Left ventricle myocardium inferior (tissue), 1 donor: ENCODE results near the gene DHDH. TPM values are rescaled to one million over a fixed set of nuclear protein-coding genes. Genes with fewer than 3 reads are reported as not detected.
"Not testable (repeated sequence)": the region's sequence is repeated elsewhere in the genome, so short reads cannot be mapped to it uniquely, and the experiment has no call there.

Experiments
- DNase-seq: peaks from one replicate; pipeline ENCODE4 v3.0.0-alpha.2; 2020
- H3K27ac ChIP-seq: fragments of 200-600 bp; replicated peaks from 2 replicates; pipeline ENCODE4 v1.8.0; 2021
- H3K27me3 ChIP-seq: fragments of 200-600 bp; 2 replicates; pipeline ENCODE4 v1.8.0; 2021; ENCODE audit warnings: low read depth
- H3K36me3 ChIP-seq: fragments of 200-600 bp; 2 replicates; pipeline ENCODE4 v1.8.0; 2021
- H3K4me1 ChIP-seq: fragments of 200-600 bp; 2 replicates; pipeline ENCODE4 v1.8.0; 2021
- H3K4me3 ChIP-seq: fragments of 200-600 bp; 2 replicates; pipeline ENCODE4 v1.8.0; 2021; ENCODE audit warnings: mild to moderate bottlenecking, moderate library complexity
- H3K9me3 ChIP-seq: fragments of 200-600 bp; replicated peaks from 2 replicates; pipeline ENCODE4 v1.8.0; 2021
- intact Hi-C: fragments of 100-400 bp; cut with micrococcal nuclease; formaldehyde crosslinking; loops from one replicate; pipeline ENCODE4 v1.11.0; 2022
- total RNA-seq: library from RNA; stranded (reverse); fragmentation: NEBNext Ultra II Directional; extraction: Animal tissue kit (Norgen Biotek cat#: 25700); gene quantifications from one replicate; pipeline ENCODE4 v1.2.1, GENCODE V29; 2021
- TF ChIP-seq, protein P1 (sequence below): fragments of 200-600 bp; IDR thresholded peaks from 2 replicates; pipeline ENCODE4 v1.8.0; 2021; ENCODE audit warnings: antibody characterized with exemption, mild to moderate bottlenecking, borderline replicate concordance
- donor health status: DM: no; HTN: yes; CAD: no; lungs with severe emphysema.

Gene DHDH
- total RNA-seq, 1 donor from 2014 or later: not detected

DNA sequence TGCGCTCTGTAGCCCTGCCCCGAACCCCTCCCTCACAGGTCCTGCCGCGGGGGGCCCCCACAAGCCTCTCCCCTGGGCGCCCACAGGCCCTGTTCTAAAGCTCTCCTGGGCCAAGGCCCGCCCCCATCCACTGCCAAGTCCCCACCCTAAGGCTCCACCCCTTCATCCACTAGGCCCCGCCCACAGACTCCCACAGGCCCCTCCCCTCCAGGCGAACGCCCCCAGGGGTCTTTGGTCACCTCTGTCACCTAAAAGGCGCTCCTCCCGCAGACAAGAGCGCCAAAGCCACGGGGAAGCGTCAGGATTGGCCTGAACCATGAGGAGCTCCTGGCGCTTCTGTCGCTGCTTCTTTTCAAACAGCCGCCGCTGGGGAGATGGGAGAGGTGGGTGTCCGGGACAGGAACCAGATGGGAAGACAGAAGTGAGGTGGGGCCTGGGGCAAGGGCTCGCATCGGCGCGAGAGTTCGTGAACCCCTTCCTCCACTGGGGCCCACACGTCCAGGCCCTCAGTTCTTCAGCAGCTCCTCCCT lies 37.2 kb upstream of the DHDH start:
- H3K4me3 ChIP-seq: peak overlapping the region; percentile 67
- H3K36me3 ChIP-seq: no peaks in the 10 kb centered on the region
- TF ChIP-seq, protein P1, sequence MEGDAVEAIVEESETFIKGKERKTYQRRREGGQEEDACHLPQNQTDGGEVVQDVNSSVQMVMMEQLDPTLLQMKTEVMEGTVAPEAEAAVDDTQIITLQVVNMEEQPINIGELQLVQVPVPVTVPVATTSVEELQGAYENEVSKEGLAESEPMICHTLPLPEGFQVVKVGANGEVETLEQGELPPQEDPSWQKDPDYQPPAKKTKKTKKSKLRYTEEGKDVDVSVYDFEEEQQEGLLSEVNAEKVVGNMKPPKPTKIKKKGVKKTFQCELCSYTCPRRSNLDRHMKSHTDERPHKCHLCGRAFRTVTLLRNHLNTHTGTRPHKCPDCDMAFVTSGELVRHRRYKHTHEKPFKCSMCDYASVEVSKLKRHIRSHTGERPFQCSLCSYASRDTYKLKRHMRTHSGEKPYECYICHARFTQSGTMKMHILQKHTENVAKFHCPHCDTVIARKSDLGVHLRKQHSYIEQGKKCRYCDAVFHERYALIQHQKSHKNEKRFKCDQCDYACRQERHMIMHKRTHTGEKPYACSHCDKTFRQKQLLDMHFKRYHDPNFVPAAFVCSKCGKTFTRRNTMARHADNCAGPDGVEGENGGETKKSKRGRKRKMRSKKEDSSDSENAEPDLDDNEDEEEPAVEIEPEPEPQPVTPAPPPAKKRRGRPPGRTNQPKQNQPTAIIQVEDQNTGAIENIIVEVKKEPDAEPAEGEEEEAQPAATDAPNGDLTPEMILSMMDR: no peak
- no peaks in the 10 kb centered on the region for H3K27me3 ChIP-seq
- DNase-seq: peak; percentile 65
- peak overlapping the region; percentile 65 for H3K27ac ChIP-seq
- H3K9me3 ChIP-seq: no peaks in the 10 kb centered on the region
- H3K4me1 ChIP-seq: peaks cover 36% of the 10 kb centered on the region
- intact Hi-C loops: no loop called here

DNA sequence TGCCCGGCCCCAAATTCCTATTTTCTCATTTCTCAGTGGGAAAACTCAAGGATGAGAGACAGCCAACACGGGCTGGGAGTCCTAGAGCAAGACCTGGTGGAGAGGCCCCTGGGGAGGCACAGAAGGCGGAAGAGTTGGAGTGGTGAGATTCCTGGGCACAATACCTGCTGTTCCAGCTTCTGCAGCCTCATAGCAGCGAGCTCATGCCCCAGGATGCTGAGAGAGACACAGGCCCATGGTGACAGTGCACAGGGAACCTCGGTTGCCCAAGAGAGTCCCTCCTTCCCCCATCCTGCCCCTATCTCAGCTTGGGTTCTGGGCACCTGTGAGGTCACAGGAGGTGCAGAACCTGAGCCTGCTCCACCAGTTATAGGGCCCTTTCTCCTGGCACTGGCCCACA lies 36.3 kb upstream of the DHDH start:
- DNase-seq: no peak
- H3K27me3 ChIP-seq: no peaks in the 10 kb centered on the region
- TF ChIP-seq, protein P1: no peak
- no peak overlapping the region for H3K4me3 ChIP-seq
- peaks cover 8% of the 10 kb centered on the region for H3K36me3 ChIP-seq
- intact Hi-C loops: no loop called here
- no peak overlapping the region for H3K27ac ChIP-seq
- no peaks in the 10 kb centered on the region for H3K9me3 ChIP-seq
- peaks cover 46% of the 10 kb centered on the region for H3K4me1 ChIP-seq

DNA sequence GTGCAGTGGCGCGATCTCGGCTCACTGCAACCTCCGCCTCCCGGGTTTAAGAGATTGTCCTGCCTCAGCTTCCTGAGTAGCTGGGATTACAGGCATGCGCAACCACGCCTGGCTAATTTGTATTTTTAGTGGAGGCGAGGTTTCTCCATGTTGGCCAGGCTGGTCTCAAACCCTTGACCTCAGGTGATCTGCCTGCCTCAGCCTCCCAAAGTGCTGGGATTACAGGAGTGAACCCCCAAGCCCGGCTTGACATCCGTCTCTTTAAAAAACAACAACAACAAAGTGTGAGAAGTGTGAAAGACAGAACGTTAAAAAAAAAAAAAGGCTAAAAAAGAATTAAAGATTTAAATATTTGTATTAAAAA lies 34.1 kb upstream of the DHDH start:
- Histone ChIP-seq H3K36me3 (peaks cover 18% of the 10 kb centered on the region), H3K27ac (peak overlapping the region; percentile 95), H3K4me3 (peak overlapping the region; percentile 92), H3K4me1 (peaks cover 55% of the 10 kb centered on the region)
- H3K27me3 ChIP-seq, intact Hi-C loops, H3K9me3 ChIP-seq, DNase-seq: not testable (repeated sequence)

DNA sequence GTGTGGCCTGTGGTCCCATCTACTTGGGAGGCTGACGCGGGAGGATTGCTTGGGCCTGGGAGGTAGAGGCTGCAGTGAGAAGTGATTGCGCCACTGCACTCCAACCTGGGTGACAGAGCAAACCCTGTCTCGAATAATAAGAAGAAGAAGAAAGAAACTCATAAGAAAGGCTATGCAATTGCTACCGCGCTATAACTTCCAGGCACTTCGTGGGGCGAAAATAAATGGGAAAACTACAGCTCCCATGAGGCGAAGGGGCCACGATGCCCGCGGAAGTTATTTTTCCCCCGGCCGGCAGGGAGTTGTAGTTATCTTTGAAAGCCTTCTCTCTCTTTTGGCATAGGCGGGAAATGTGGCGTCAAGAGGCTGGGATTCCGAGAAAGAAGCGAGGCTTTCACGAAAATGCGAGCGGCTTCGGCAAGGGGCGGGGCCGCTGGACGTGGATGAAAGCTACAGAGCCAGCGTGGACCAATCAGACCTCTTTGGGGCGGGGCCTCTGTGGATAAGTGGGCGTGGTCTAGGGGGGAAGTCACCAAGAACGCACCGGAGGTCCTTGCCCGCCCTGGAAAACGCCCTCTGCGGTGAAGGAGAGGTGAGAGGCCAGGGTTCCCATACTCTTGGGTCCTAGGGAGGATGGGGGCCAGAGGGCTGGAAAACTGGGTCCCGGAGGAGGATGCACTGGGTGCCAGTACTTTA lies 33.6 kb upstream of the DHDH start, which contains the start of gene NUCB1:
Gene NUCB1 (plus strand): TSS at position 532 of the 696 bp plus-strand sequence. CDS start 485 bp downstream, outside the sequence.
- peaks cover 54% of the 10 kb centered on the region for H3K4me1 ChIP-seq
- DNase-seq: peak; percentile 99
- TF ChIP-seq, protein P1: peak; percentile 55
- no peaks in the 10 kb centered on the region for H3K27me3 ChIP-seq
- no peaks in the 10 kb centered on the region for H3K9me3 ChIP-seq
- H3K4me3 ChIP-seq: peak within 1 kb of the TSS; percentile 92
- intact Hi-C loops: loop anchor here (10.0 kb wide), 1 partner anchor 55 kb away; the partner anchor contains the start of gene BAX
- peak within 1 kb of the TSS; percentile 95 for H3K27ac ChIP-seq
- peaks cover 24% of the 10 kb centered on the region for H3K36me3 ChIP-seq

DNA sequence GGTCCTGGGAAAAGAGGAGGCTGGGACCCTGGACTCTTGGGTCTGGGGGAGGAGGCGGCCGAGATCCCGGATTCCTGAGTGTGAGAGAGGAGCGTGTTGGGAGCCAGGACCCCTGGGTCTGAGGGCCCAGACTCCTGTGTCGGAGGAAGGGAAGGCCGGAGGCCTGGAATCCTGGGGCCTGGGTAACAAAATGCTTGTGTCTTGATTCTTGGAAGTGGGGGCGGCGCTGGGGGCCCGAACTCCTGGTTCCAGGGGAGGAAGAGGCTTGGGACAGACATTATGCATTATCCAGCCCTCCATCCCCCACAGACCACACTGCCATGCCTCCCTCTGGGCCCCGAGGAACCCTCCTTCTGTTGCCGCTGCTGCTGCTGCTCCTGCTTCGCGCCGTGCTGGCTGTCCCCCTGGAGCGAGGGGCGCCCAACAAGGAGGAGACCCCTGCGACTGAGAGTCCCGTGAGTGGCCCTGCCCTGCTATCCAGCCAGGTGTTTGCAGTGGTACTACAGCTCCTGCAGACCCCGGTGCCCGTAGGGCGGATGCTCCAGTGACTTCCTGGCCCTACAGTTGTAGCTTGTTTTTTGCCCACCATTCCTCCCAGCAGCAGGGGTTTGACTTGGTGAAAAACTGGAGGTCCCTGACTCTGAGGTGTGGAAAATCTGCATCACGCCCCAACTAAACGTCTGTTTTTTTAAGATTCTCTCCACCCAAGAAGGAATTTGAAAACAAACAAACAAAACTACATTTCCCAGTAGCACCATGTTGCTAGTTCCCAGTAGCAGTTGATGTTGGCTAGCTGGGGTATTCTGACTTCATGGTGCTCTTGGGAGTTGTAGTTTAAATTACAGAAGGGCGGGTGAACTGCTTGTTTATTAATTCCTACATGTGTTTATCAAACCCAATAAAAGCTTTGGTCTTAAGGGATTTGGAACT lies 32.8 kb upstream of the DHDH start:
- Histone ChIP-seq H3K4me1 (peaks cover 46% of the 10 kb centered on the region), H3K4me3 (peak overlapping the region; percentile 92), H3K27ac (peak overlapping the region; percentile 95), H3K36me3 (peaks cover 32% of the 10 kb centered on the region), H3K27me3 (no peaks in the 10 kb centered on the region), H3K9me3 (no peaks in the 10 kb centered on the region)
- TF ChIP-seq, protein P1: no peak
- intact Hi-C loops: loop anchor here (10.0 kb wide), 1 partner anchor 54 kb away; the partner anchor contains the start of gene BAX
- no peak for DNase-seq

DNA sequence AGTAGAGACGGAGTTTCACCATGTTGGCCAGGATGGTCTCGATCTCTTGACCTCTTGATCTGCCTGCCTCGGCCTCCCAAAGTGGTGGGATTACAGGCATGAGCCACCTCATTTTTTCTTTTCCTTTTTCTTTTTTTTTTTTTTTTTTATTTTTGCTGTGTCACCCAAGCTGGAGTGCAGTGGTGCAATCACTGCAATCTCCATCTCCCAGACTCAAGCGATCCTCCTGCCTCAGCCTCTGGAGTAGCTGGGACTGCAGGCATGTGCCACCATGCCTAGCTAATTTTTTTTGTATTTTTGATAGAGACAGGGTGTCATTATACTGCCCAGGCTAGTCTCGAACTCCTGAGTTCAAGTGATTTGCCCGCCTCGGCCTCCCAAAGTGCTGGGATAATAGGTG lies 31.2 kb upstream of the DHDH start:
- not testable (repeated sequence) for H3K27ac ChIP-seq, DNase-seq, H3K27me3 ChIP-seq, H3K9me3 ChIP-seq
- intact Hi-C loops: loop anchor here (10.0 kb wide), 1 partner anchor 53 kb away; the partner anchor contains the start of gene BAX
- H3K4me1 ChIP-seq: peaks cover 38% of the 10 kb centered on the region
- peaks cover 47% of the 10 kb centered on the region for H3K36me3 ChIP-seq
- peak overlapping the region; percentile 92 for H3K4me3 ChIP-seq

DNA sequence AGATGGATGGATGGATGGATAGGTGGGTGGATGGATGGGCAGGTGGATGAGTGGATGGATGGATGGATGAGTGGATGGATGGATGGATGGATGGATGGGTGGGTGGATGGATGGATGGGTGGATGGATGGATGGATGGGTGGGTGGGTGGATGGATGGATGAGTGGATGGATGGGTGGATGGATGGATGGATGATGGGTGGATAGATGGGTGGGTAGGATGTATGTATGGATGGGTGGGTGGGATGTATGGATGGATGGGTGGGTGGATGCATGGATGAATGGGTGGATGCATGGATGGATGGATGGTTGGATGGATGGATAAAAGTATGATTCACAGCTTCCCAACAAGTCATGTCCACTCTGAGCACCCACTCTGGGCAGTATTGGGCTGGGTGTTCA lies 29.7 kb upstream of the DHDH start:
- not testable (repeated sequence) for H3K9me3 ChIP-seq, H3K27ac ChIP-seq, H3K27me3 ChIP-seq, H3K4me3 ChIP-seq, DNase-seq
- Histone ChIP-seq H3K4me1 (peaks cover 44% of the 10 kb centered on the region), H3K36me3 (peaks cover 59% of the 10 kb centered on the region)
- intact Hi-C loops: loop anchor here (10.0 kb wide), 1 partner anchor 51 kb away; the partner anchor contains the start of gene BAX
